NCI-H2171 (cell line): Measurements from ENCODE around the gene NRXN3.

ENCODE experiments used
- DNase-seq: peaks from one replicate; lab custom pipeline; 2025; lab: John Stamatoyannopoulos, UW

Gene NRXN3

DNA sequence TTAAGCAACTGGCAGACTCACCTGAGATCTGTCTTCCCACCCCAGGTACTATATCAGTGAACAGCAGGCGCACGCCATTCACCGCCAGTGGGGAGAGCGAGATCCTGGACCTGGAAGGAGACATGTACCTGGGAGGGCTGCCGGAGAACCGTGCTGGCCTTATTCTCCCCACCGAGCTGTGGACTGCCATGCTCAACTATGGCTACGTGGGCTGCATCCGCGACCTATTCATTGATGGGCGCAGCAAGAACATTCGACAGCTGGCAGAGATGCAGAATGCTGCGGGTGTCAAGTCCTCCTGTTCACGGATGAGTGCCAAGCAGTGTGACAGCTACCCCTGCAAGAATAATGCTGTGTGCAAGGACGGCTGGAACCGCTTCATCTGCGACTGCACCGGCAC is 544.5 kb downstream of the NRXN3 start:
- no peak for DNase-seq

DNA sequence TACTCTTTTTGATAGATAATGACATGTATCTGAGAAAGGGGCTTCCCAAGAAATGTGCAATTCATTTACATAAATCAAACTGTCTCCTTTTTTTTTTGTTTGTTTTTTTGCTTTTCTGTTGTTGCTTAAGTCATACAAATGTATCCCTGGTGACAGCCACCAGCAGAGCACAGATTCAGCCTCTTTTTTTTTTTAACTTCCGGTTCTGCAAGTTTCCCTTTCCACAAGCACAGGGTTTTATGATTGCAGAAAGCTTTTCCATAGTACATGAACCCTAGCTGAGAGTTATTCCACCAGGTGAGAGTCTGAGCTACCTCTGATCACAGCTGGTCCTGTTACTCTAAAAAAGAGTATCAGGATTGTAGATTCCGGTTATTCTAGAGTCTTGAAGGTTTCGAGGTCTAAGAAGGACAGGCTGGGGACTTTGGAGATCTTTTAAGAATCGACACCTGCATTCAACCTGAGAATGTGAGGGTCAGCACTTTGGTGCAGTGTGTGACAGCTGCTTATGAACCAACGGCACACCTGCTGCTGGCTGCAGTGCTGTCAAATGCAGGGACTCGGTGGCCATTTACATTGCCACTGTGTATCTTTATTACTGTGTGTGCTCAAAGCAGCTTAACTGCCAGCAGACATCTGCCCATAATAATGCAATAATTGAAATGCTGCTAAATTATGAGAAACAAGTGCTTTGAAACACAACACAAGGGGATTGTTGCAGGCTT is 551.7 kb downstream of the NRXN3 start:
- DNase-seq: no peak

DNA sequence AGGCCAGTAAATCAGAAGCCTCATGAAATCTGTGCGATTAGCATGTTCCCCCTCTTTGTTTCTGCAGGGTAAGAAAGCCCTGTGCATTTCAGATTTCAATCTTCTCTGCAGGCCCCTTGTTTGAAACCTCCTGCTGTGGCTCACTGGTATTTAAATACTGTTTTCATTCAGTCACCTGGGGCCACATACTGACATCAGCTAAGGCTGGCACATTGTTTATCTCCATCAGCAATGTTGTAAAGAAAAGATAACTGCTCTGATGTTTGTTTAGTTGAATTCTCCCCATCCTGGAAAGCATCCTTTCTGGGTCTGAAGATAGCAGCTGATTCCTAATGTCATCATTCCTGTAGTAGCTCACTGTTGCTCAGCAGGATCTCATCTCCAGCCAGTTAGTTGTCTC is 554.9 kb downstream of the NRXN3 start:
- DNase-seq: no peak

DNA sequence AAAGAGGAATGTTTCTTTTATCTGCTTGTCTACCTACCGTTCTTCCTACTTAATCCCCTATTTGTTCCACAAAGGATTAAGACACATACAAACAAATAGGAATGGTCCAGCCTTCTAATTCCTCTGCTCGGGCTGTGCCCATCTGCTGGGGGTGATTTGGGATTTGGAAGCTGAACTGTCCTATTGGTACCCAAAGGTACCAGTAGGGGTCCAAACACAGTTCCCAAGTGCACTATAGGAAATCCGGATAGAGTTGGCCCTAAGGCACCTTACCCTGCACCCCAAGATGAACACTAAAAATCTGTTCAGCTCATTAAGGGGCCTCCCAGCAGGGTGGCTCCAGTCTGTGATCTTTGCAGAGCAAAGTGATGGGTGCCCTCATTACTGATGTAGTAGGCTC is 566.9 kb downstream of the NRXN3 start:
- DNase-seq: no peak

DNA sequence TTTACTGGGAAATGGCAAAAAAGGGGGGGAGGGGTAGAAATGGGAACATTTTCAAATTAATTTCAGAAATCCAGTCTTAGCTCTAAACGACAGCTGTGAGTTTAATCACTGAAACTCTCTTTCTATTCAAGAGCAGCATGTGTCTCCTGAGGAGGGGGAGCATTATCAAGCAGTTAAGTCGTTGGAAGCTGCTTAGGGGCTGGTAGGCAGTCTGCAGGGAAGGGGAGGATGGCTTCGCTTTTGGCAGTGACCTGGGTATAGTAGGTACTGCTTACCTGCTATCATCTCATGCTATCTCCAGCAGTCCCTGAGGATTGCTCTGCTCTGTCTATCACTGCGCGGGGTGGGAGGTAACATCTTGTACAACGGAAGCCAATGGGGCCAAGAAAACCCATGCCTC is 567.4 kb downstream of the NRXN3 start:
- DNase-seq: no peak

DNA sequence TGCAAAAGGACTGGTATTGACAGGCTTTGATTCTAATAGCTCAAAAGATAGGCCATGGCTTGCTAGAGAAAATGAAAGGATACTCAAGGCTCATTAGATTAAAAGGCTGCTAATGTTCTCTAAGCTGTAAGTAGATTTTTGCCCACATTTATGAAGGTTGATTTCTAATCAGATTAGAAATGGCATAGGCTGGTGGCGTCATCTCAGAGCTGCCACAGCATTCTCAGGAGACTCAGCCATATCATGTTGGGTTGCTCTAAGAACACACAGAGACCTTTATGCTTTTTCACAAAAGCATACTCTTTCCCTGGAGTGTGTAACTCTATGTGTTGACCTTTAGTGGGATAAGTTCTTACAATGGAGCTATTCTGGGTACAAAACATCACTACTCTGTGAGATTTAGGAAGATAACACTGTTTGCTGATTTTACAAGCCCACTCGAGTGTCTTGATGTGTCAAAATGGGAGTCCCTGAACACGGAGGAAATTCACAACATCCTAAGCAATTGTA is 576.0 kb downstream of the NRXN3 start:
- DNase-seq: no peak

DNA sequence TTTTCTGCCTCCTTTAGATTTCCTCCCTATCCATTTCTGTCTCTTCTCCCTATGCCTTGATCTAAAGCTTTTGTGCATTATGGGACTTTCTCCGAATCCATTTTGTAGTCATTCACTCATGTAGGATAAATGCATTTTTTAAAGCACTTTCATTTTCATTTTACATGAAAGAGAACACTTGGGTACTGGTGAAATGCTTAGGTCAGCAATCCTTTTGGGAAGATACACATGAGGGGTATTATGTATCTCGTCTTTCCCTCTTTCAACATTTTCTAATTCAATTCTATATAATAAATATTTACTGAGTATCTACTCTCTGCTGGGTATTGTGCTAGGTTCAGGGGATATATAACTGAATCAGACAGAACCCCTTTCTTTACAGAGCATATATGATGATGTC is 577.6 kb downstream of the NRXN3 start:
- DNase-seq: no peak

DNA sequence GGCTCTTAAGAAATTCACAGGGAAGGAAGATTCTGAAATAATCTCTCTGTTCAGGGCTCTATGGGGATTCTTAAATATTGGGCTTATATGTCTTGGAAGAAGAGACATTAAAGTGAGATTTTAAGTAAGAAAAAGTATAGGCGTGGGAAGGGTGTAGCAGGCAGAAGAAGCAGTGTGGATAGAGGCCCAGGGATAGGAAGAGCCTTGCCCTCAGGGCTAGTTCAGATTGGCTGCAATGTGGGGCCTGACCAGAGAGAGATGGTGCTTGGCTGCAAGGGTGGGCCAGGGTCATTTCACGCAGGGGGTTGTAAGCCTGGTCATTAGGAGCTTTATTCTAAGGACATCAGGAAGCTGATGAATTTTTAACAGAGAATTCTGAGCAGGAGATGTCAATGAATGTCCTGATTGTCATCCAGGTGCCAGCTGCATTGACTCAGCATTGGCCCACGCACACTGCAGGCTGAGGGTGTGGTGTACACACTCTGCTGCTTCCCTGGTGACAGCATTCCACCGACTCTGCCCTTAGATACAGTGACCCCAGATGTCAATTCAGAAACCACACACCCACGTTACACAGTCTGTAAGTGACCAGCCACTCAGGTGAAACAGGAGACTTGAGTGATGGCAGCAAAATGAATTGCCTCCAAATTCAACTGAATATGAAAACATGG is 582.5 kb downstream of the NRXN3 start:
- DNase-seq: no peak

DNA sequence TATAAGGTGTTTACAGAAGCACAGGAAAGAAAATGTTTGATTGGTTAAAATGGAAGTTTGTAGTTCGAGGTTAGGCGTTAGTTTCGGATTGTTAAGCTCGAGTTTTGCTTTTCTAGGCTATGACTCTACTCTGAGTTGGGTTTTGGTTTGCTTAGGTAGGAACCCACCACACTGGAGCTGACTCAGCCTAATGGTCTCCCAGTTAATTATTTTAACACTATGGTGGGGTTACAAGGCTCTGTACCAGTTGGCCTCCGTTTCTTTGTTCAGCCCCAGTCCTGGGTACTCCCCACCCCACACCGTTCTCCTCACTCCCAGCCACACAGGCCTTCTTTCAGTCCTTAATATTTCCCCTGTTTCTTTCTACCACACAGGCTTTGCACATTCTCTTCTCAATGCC is 583.9 kb downstream of the NRXN3 start:
- DNase-seq: no peak

DNA sequence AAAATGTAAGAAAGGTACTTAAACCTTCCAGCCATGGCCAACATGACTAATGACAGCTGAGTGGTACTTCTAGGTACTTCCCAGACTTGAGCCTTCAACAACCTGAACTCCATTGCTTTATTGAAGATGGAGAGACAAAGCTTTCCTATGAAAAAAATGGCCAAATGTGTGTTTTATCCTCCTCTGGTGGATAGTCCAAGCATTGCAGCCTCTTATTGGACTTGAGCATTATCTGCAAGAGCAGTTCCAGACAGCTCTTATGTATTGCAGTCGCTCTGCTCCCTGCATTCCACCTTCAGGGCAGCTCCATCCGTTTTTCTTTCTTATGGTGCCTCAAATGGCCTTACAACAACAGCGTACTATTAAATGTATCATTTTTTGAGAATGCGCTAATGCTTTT is 588.2 kb downstream of the NRXN3 start:
- DNase-seq: peak; percentile 72

DNA sequence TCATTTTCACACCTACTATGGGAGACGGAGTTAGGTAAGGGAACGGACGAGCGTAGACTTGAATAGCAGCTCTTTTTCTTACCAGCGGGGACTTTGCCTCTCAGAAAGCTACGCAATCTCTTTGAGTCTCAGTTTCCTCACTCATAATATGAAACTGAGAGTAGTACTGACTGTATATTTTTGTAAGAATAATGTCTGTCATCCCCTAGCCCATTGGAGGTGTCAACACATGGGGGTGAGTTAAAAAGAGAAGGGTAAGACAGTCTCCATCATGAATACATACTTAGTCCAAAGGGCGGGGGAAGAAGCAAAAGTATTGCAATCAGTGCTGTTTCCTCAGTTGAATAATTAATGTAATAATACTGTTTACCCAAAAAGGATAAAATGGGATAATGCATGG is 592.2 kb downstream of the NRXN3 start:
- DNase-seq: no peak

DNA sequence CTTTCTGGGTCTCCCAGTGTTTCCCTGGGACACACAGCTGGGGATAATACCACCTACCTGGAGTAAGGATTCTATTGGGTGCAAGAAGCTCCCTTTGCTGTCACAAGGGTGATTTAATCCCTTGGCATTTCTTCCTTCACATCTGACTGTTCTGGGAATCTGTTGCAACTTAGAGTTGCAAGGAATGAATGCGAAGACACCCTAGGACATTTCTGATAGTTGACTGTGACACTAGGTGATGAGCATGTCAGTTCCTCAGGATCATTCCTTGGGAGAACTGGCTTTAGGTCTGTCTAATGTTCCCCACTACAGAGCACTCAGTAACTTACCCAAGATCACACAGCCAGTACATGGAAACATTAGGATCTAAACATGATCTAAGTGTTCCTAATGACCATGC is 593.6 kb downstream of the NRXN3 start:
- no peak for DNase-seq

DNA sequence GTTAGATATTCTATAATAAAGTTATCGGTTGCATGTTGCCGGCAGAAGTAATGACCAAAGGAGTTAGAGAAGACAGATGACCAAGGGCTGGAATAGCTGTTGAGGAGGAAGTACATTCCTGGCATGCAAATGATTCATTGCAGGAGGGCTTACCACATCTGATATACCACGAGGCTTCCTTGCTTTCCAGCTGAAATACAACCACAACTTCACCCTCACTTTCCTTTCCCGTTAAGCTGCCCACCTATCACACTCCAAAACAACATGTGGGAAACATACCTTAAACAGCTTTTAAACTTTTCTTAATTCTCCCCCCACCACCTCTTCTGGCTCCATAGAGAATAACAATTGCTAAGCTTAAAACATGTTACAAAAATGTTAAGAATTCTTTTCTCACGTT is 594.1 kb downstream of the NRXN3 start:
- no peak for DNase-seq

DNA sequence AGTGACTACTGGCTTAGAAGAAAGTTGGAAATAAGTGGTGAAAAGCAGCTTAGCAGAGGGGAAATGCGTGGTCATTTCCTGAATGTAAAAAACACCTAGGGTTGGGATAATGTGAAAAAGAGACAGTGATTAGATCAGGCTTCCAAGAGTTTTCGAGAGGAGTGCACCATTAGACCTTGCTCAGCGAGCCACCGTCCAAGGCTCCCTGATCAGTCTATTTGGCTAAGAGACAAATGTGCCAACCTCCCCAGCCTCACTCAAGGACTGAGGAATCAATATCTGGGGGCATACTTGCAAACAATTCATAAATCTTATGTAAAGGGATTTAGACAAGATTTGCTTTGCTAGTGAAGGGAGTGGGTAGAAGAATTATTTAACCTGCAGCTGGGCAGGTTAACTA is 594.5 kb downstream of the NRXN3 start:
- DNase-seq: no peak

DNA sequence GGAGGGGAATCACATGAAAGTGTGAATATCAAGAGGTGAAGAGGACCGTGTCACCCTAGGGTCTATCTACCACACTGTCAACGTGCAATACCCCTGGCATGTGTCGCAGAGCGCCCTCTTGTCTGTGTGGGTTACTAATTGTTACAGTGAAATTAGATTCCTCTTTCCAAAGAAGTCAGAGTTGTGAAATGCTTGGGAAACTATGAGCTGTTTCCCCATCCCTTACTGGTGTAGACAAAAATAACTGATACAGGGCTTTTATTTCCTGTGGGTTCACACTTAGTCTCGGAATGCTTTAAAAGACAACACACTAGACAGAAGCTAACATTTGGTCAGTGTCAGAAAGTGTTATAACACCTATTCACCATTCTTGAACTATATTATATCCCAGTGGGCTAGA is 597.3 kb downstream of the NRXN3 start:
- DNase-seq: no peak

DNA sequence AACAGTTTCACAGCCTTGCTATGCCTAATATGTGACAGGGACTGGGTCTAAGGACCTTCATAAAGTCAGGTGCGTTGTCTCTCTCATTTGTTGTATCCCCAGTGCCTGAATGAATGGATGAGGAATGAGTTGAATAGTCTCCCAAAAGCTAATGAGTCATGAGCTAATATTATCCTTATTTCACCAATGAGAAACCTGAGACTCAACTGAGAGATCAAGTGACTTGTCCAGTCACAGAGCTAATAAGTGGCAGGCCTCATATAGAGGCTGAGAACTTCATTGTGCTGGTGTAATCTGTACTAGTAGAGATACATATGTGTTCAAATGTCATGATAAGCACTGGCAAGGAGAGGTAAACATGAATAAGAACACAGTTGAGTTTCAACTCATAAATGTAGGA is 612.4 kb downstream of the NRXN3 start:
- no peak for DNase-seq

DNA sequence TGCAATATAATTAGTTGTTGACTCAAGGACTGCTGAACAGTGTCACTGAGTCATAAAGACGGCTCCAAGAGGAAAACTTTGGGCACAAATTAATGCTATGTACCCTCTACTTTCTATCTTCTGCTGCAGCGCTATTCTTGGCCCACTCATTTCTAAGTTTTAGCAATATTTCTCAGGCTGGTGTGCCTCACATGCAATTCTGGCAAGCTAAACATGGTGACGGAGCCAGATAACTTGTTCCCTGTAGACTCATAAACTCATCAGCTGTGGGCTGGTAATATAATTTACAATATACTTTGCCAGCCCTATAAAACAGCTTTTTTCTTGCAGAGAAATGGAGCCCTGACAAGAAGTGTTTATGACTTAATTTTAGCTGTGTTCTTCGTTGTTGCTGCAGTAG is 615.1 kb downstream of the NRXN3 start:
- no peak for DNase-seq

DNA sequence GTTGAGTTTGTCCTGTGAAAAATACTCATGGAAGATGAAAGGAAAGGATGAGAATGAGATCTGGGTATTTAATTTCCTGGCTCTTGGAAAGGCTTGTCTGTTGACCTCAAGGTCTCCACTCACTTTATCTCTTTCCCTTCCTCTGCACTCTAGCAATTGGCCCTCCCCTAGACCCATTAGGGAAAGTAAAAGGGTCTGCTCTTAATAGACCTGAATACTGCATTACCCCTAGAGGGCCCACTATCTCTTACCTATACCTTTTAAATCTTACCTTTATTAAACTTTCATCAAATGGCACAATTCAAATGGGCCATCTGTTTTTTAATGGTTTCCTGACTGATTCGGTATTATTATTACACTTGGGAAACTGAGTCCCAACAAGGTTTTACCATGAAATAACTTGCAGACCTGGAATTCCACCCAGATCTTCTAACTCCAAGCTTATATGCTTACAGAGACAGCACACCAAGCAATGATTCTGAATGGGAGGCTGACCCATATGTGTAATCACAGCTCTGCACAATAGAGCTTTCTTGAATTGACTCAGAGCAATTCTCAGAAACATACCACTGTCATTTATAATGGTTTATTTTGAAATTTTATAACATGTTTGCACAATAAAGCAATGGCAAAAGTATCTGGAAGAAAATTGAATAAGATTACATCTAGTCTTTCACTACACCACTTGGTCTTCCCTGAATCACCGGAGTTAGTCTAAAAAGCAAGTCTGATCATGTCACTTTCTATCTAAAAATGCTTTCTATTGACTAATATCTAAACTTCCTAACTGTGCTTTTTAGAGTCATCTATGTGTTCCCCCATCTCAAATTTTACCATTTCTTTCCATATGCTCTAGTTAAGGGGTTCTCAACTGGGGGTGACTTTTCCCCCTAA is 618.5 kb downstream of the NRXN3 start:
- DNase-seq: no peak

DNA sequence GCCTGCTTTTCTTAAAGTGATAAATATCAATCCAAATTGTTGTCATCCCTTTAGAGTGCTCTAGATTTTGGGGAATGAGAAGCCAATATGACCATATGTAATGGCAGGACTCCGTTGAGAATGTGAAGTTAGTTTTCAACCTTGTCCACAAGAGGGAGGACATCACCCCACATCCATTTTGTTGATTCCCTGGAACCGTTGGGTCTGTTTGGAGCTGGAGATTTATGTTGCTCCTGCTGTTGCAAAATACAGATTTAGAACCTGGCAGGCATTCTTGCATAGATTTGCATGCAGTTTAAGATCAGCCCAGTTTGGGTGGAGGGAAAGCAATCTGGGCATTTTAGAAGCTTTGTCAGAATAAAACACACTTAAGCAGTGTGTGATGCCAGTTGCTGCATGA is 620.1 kb downstream of the NRXN3 start:
- no peak for DNase-seq

DNA sequence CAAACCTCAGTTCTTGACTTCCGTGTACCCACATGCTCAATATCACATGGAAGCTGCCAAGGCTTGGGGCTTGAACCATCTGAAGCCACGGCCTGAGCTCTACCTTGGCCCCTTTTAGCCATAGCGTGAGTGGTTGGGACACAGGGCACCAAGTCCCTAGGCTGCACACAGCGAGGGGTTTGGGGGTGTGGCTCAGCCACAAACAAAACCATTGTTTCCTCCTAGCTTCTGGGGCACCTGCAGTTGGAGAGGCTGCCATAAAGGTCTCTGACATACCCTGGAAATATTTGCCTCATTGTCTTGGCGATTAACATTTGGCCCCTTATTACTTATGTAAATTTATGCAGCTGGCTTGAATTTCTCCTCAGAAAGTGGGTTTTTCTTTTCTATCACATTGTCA is 628.6 kb downstream of the NRXN3 start:
- no peak for DNase-seq

DNA sequence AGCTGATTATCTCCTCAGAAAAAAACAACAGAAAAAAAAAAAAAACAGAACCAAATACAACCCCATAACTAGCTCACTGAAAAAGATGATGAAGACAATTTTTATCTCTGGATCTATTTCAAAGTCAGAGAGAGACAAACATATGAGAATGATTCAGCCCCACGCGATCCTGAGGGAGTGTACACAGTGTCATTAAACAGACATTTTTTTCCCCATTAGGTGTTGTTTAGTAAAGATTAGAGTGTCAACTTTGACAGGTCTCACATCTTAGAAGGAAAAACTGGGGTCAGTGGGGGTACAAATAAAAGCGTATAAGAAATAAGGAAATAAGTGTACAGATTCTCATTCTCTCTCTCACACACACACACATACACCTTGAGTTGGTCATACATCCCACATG is 635.4 kb downstream of the NRXN3 start:
- no peak for DNase-seq

DNA sequence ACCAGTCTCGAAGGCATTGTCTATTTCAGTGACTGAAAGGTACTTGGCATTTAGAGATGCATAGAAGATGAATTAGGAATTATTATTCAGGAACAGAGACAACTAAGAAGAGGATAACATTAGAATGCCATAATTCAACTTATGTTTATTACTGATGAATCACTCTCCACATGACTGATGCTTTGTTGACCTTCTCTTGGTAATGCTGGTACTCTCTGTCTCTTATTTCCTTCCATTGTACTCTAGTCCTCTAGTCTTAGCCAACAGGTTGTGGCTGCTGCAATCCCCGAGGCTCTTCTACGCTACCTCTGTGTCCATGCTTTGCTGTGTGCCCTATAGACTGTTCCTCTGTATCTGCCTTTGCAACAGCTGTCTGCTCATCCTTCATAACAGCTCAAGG is 652.9 kb downstream of the NRXN3 start:
- no peak for DNase-seq

DNA sequence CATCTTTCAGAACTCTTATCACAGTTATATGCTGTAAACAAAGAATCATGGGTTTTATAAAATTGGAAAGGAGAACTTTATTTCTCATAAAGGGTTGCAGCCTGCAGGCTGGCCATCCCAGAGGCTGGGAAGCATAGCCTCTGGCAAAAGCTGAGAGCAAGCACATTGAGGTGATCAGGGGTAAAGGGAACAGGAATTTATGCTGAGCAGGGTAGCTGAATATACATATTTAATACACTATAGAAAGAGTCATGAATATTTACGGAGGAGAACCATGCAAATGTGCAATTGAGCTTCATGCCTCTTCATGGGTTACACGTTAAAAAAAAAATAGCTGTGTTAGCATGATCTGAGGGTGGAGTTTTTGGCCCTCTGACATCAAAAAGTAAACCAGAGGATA is 653.3 kb downstream of the NRXN3 start:
- no peak for DNase-seq
